ENCODE measurements around the gene ARHGEF1.
"Not testable (repeated sequence)": the region's sequence is repeated elsewhere in the genome, so short reads cannot be mapped to it uniquely, and the experiment has no call there.

The ARHGEF1 gene

GRCh38 chr19:41904118-41904870 is 21.3 kb downstream of the ARHGEF1 start:
- DNase-seq (ENCODE audit: low read depth in 1 of 2, low spot score in 1 of 2), result no peak

GRCh38 chr19:41905273-41906002 is 22.5 kb downstream of the ARHGEF1 start:
- DNase-seq (ENCODE audit: low read depth in 1 of 2, low spot score in 1 of 2), result no peak

- DNase-seq (ENCODE audit: low read depth in 1 of 2, low spot score in 1 of 2), result no peak
Measured at GRCh38 chr19:41906271-41906670, 23.3 kb downstream of the ARHGEF1 start.

DNA sequence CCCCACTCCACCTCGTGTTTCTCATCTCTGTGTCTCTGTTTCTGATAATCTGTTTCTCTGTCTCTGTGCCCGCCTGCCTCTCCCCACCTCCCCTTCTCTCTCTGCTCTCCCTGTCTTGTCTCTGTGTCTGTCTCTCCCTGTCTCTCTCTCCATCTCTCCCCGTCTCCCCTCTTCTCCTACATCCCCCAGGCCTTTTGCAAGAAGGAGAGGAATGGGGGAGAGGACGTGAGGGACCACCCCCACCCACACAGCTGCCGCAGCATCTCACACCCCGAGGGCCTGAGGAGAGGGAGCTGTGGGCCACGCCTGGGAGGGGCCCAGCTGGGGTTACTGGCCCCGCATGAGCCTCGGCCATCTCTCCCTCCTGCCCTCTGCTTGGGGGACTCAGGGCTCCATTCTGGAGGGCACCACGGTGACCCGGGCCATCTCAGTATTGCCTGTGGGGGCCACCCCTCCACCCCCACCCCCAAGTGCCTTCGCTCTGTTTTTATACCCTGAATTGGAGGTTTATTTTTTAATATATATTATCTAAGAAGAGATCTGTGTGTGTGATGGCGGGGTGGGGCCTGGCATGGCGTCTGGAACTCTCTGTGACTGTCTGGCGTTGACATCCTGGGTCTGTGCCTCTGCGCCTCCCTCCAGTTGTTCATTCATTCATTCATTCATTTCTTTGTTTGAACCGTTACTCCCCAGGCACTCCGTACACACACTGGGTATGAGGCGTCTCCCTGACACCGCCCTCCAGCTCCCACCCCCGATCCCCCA is 24.1 kb downstream of the ARHGEF1 start:
- no peak for DNase-seq (ENCODE audit: low read depth in 1 of 2, low spot score in 1 of 2)

DNA sequence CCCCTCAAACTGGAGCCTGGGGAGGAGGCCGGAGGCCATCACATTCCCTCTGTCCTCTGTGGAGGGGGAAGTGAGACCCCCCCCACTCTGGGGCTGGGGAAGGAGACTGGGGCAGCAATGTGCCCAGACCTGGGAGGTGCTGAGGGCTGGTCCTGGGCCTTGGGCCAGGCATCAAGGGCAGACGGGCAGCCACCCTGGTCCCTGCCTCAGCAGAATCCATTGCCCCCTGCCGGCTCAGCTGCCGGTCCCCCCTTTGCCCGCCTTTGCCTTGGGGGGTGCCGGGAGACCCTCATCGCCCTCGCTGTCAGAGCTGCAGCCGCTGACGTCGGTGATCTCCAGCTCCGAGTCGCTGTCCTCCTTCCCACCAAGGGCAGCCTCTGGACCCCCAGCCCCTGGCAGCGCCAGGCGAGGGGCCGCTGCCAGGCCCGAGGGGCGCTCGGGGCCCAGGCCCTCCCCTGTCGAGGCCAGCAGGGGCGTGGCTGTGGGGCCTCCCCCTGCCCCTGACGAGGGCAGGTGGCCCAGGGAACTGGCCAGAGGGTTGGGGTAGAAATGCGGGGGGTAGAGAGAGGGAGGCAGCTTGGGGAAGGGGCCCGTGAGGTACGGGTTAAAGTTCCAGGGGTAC is 25.1 kb downstream of the ARHGEF1 start:
- no peak for DNase-seq (ENCODE audit: low read depth in 1 of 2, low spot score in 1 of 2)

GRCh38 chr19:41908724-41909464 is 25.9 kb downstream of the ARHGEF1 start:
- DNase-seq (ENCODE audit: low read depth in 1 of 2, low spot score in 1 of 2), result no peak

DNA sequence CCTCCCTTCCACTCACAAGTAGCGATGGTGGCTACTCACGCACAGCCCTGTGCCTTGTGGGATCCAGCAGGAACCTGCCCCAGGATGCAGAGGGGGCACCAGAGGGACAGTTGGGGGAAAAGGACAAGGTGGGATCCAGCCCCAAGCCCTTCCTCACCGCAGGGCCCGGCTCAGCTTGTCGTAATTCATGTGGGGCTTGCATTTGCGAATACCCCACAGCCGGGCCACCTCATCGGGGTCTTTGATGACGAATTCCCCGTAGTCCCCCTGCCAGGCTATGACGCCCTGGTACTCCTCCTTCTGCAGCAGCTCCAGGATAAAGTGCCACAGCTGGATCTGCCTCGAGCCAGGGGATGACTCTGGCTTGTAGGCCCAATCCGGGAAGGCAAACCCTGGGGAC is 26.7 kb downstream of the ARHGEF1 start:
- no peak for DNase-seq (ENCODE audit: low read depth in 1 of 2, low spot score in 1 of 2)

- DNase-seq (ENCODE audit: low read depth in 1 of 2, low spot score in 1 of 2), result no peak
Measured at GRCh38 chr19:41910240-41910991, 27.4 kb downstream of the ARHGEF1 start.

DNA sequence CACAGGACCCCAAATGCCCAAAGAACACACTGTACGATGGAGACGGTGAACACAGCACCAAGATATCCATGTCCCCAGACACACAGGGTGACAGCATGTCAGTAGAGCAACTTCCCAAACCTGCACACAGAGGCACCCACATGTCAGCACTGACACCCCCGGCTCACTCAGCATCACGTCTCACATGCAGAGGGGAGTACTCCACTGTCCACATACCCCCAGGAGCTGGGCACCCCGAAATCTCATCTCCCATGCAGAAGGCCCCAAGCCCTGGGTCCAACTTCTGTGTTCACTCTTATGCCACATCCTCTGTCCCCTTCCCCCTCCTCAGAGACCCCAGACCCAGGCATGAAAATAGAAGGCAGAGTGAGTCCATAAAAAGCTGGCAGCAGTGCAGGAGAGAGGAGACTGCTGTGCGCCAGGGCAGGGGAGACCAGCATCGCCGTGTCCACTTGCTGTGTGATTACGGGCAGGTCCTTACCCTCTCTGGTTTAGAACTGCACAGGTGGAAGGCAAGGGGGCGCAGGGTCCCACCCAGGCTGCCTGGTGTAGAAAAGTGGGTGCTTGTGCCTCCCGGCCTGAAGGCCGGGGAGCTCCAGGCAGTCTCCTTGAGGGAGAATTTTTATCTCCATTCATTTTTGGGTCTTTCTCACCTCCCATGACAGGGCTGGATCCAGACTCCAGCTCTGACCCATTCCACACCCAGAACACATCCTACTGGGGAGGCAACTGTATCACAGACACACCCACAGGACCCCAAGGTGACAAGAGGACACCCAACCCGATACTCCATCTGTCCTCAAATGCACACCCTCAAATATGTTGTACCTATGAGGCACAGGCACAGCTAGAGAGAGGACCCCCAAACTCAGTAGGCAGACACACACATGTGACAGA is 28.3 kb downstream of the ARHGEF1 start:
- no peak for DNase-seq (ENCODE audit: low read depth in 1 of 2, low spot score in 1 of 2)

DNA sequence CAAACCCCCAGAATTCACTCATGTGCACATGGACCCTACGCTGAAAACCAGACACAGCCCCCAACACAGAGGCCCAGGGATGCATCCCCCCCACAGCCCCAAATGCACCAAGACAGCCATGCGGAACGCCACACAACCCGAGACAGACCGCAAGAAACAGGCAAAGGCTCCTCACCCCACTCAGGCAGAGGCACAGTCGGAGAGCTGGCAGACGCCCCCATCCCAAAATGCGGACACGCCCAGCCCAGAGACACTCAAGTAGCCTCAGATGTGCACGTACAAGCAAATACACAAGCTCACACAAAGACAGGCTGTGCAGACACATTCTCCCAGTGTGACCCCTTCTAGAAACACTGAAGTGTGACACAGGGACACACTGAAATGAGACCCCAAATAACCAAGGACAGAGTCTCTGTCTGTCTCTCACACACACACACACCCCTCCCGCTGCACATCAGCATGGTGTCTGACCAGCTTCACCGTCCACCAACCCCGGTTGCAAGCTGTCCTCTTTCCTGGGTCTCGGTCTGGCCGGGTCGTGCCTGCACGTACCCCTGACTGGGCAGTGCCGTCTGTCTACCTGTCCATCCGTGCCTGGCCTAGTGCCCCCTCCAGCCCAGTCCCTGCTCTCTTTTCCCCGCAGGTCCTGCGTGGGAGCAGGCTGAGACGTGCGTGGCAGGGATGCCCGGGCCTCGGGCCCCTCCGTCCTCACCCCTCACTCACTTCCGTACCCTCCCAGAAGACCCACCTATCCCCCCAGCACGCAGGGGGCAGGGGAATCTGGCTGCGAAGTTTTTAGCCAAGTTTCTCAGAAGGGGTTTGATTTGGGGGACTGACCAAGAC is 29.1 kb downstream of the ARHGEF1 start:
- DNase-seq (ENCODE audit: low read depth in 1 of 2, low spot score in 1 of 2), result no peak

DNA sequence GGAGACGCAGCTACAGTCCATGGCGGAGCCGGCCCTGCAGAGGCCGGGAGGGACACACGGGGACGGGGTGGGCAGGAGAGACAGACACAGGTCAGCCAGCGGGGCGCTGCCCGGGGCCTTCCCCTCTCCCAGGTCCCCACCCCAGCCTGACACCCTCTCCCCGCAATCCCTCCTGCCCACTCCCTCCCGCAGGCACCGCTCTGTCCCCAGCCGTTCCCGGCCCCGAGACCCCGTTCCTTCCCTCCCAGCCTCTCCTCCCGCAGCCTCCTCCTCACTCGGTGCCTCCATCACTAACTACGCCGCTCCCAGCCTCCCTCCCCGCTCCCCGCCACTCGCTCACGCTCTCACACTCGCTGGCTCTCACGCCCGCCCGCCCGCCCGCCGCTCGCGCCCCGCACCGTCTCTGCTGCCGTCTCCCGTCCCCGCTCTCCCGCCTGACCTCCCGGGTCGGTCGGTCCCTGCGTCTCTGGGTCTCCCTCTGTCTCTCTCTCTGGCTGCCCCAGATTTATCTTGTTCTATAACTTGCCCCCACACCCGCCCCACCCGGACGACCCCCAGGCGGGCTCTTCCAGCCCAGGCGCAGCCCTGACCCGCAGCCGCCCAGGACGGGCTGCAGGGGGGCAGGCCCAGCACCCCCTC is 30.0 kb downstream of the ARHGEF1 start:
- no peak for DNase-seq (ENCODE audit: low read depth in 1 of 2, low spot score in 1 of 2)

DNA sequence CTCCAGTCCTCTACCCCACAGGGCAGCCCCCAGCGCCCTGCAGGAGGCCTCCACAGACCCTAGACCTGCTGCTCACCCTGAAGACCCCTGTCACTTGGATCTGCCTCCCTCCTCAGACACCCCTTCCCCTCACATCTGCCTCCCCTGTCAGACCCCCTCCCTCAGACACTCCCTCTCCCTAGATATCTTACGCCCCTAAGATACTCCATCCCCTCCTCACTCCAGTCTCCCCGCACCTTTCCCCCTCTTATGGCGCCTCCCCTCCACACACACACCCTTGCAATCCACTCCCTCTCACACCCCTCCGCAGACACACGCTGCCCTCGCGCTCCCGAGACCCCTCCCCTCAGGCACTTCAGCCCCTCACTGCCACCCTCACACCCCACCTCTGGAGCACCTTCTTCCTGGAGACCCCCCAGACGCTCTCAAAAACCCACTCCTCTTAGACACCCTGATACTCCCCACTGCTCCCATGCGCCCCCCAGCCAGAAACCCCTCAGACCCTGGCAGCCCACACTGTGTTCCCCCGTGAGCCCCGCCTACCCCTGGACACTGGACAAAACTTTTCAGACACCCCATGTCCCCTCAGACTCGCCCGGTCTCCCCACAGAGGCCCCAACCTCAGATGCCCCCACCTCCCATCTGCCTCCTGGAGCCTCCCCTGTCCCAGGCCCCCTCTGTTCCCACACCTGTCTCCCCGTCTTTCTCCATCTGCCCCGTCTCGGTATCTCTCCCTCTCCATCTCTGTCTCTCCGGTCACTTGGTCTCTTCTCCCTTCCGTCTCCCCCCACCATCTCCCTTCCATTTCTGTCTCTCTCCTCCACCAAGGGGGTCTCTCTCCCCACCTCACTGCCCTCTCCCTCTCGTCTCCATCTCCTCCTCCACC is 30.8 kb downstream of the ARHGEF1 start:
- no peak for DNase-seq (ENCODE audit: low read depth in 1 of 2, low spot score in 1 of 2)

GRCh38 chr19:41914424-41914834 is 31.4 kb downstream of the ARHGEF1 start:
- not testable (repeated sequence) for DNase-seq (ENCODE audit: low read depth in 1 of 2, low spot score in 1 of 2)

DNA sequence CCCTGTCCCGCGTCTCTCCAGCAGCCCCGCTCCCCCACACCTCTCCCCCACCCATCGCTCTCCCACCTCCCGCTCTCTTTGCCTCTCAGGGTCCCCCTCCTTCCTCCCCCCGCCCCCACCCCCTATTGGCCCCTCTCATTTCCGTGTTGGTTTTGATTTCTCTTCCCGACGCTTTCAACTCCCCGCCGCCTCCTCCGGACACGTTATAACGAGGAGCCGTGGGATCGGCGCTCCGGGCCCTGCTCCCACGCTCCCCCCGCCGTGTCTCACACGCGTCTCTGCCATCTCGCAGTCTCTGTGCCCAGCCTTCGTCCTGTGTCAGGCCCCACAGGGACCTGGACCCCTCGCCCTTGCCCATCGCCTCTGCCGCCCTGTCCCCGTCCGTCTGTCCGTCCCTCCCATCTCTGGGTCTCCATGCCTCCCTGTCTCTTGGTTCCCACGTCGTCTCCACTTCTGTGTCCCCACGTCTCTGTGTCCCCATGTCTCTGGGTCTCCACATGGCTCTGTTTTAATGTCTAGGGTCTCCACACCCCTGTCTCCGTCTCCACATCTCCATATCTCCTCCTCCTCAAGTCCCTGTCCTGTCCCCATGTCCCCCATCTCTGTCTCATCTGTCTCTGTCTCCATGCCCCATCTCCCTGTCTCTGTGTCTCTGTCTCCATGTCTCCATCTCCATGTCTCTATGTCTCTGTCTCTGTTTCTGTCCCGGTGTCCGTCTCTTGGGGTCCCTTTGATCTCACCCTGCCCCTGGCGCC is 32.2 kb downstream of the ARHGEF1 start:
- DNase-seq (ENCODE audit: low read depth in 1 of 2, low spot score in 1 of 2), result no peak

DNA sequence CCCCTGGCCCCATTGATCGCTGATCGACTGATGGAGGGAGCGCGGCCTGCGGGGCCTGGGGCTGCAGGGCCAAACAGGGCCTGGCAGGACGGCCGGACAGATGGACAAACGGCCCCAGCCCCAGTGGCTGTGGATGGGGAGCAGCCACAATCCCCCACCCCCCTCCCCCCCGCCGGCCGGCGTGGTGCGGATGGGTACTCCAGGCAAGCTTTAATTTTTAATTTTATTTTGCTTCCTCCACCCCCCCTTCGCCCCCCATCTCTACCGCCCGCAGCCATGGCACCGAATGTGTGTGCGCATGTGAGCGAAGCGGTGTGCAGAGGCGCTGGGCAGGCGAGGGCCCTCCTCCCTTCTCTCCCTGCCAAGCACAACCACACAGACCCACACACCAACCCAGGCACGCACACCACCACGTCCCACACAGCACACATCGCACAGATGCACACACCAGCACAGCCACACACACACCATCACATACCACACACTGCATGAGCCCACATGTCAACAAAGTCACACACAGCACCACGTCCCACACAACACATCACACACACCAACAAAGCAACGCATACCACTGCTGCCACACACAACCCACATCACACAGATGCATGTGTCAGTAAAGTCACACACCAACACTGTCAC is 32.9 kb downstream of the ARHGEF1 start:
- no peak for DNase-seq (ENCODE audit: low read depth in 1 of 2, low spot score in 1 of 2)

All from activated CD4-positive, alpha-beta T cell treated with anti-CD3 and anti-CD28 coated beads, Interleukin-2, amount 50 U/mL, for 24 hours (primary cell).